Kasumi-1 (cell line): ENCODE measurements around the gene FAM181B.

Source experiments
- DNase-seq, 2 experiments: peaks; one replicate each; lab custom pipeline; 2025; lab: John Stamatoyannopoulos, UW

The FAM181B gene

GRCh38 chr11:82683029-82683428 lies 50.6 kb downstream of the FAM181B start:
- no peak for DNase-seq

- DNase-seq: peak; percentile 65 to 78
Observed at GRCh38 chr11:82682003-82682751, 51.5 kb downstream of the FAM181B start.

GRCh38 chr11:82680252-82680651 lies 53.4 kb downstream of the FAM181B start:
- DNase-seq: no peak
